OCI-LY1 (cell line): ENCODE data around the gene CTBP2.

Experiments
- H2AFZ ChIP-seq: fragments of 200-600 bp; sonication (generic), shearing (Covaris generic); 2 replicates; pipeline ENCODE4 v1.6.0; 2014; ENCODE audit warnings: antibody characterized with exemption, mild to moderate bottlenecking, low read length
- H3F3A ChIP-seq: fragments of 200-600 bp; sonication (generic), shearing (Covaris generic); 2 replicates; pipeline ENCODE4 v1.6.0; 2014; ENCODE audit warnings: mild to moderate bottlenecking, antibody characterized with exemption, low read length, moderate library complexity; ENCODE audit not compliant: insufficient read depth
- H3K27ac ChIP-seq: fragments of 200-600 bp; sonication (generic); 2 replicates; pipeline ENCODE4 v1.5.1; 2014; ENCODE audit warnings: low read length, mixed run types, mild to moderate bottlenecking, low read depth; ENCODE audit not compliant: poor library complexity, severe bottlenecking
- H3K27me3 ChIP-seq: fragments of 200-600 bp; sonication (generic); 2 replicates; pipeline ENCODE4 v1.6.0; 2014; ENCODE audit warnings: antibody characterized with exemption, mild to moderate bottlenecking, low read length, moderate library complexity; ENCODE audit not compliant: insufficient read depth
- H3K36me3 ChIP-seq: fragments of 200-600 bp; sonication (generic); 2 replicates; pipeline ENCODE4 v1.6.1; 2014; ENCODE audit warnings: mild to moderate bottlenecking, antibody characterized with exemption, low read length, moderate library complexity, mixed read lengths; ENCODE audit not compliant: insufficient read depth
- H3K4me1 ChIP-seq: fragments of 200-600 bp; sonication (generic); 2 replicates; pipeline ENCODE4 v1.5.1; 2014; ENCODE audit warnings: mild to moderate bottlenecking, low read length, moderate library complexity; ENCODE audit not compliant: insufficient read depth, severe bottlenecking
- H3K4me2 ChIP-seq: fragments of 200-600 bp; sonication (generic), shearing (Covaris generic); 2 replicates; pipeline ENCODE4 v1.6.1; 2014; ENCODE audit warnings: low read length
- H3K4me3 ChIP-seq: fragments of 200-600 bp; sonication (generic); 2 replicates; pipeline ENCODE4 v1.5.1; 2014; ENCODE audit warnings: low read length, low read depth, mild to moderate bottlenecking, mixed read lengths; ENCODE audit not compliant: poor library complexity, severe bottlenecking
- H3K79me2 ChIP-seq: fragments of 200-600 bp; shearing (Covaris generic); 2 replicates; pipeline ENCODE4 v1.6.1; 2016; ENCODE audit warnings: mixed run types, low read length, mixed read lengths; ENCODE audit not compliant: insufficient read depth
- H3K9ac ChIP-seq: fragments of 200-600 bp; sonication (generic), shearing (Covaris generic); 2 replicates; pipeline ENCODE4 v1.6.1; 2014; ENCODE audit warnings: mild to moderate bottlenecking, low read length, mixed read lengths
- H3K9me2 ChIP-seq: fragments of 200-600 bp; sonication (generic), shearing (Covaris generic); 2 replicates; pipeline ENCODE4 v1.6.1; 2014; ENCODE audit warnings: low read depth, mild to moderate bottlenecking, low read length, mixed read lengths
- H3K9me3 ChIP-seq: fragments of 200-600 bp; shearing (Covaris generic); 2 replicates; pipeline ENCODE4 v1.6.1; 2014; ENCODE audit warnings: low read length, mixed read lengths
- H4K20me1 ChIP-seq: fragments of 200-600 bp; sonication (generic), shearing (Covaris generic); 2 replicates; pipeline ENCODE4 v1.6.0; 2016; ENCODE audit warnings: mild to moderate bottlenecking, low read length; ENCODE audit not compliant: insufficient read depth
- CTCF ChIP-seq: fragments of 200-600 bp; sonication (generic), shearing (Covaris generic); IDR thresholded peaks from 2 replicates; pipeline ENCODE4 v1.5.1; 2017; ENCODE audit warnings: mild to moderate bottlenecking, antibody characterized with exemption, low read length, moderate library complexity, mixed read lengths
- EZH2 ChIP-seq: fragments of 200-600 bp; sonication (generic), shearing (Covaris generic); IDR thresholded peaks from 2 replicates; pipeline ENCODE4 v1.8.0; 2017; ENCODE audit warnings: borderline replicate concordance, mixed run types, mild to moderate bottlenecking, antibody characterized with exemption, low read length, moderate library complexity, mixed read lengths

CTBP2 gene

DNA sequence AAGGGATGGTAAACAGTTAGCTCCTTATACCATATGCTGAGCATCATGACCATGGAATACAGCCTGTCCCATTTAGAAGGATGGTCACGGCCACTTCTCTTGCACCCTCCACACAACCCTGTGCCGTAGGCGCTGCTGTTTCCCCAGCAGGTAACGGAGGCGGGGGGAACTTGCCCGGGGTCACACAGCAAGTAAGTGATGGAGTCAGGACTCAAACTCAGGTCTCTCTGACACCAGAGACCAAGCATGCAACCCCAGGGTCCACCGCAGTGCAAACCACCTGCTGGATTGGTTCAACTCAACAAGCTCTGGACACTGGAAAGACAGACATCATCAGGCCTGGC, 146.9 kb downstream of the CTBP2 start:
- no peaks in the 10 kb centered on the region for H3K4me1 ChIP-seq
- H4K20me1 ChIP-seq, result no peaks in the 10 kb centered on the region
- no peaks in the 10 kb centered on the region for H3K9me3 ChIP-seq
- no peaks in the 10 kb centered on the region for H3K79me2 ChIP-seq
- TF ChIP-seq EZH2, result no peak
- no peak for TF ChIP-seq CTCF
- no peak overlapping the region for H2AFZ ChIP-seq
- no peaks in the 10 kb centered on the region; the same call in 1 of the 2 replicates for H3K27me3 ChIP-seq
- no peak overlapping the region for H3K9ac ChIP-seq
- H3K9me2 ChIP-seq, result no peaks in the 10 kb centered on the region
- H3K36me3 ChIP-seq, result no peaks in the 10 kb centered on the region
- H3F3A ChIP-seq, result no peaks in the 10 kb centered on the region
- no peak overlapping the region for H3K4me3 ChIP-seq
- H3K27ac ChIP-seq, result no peak overlapping the region
- H3K4me2 ChIP-seq, result no peak overlapping the region

DNA sequence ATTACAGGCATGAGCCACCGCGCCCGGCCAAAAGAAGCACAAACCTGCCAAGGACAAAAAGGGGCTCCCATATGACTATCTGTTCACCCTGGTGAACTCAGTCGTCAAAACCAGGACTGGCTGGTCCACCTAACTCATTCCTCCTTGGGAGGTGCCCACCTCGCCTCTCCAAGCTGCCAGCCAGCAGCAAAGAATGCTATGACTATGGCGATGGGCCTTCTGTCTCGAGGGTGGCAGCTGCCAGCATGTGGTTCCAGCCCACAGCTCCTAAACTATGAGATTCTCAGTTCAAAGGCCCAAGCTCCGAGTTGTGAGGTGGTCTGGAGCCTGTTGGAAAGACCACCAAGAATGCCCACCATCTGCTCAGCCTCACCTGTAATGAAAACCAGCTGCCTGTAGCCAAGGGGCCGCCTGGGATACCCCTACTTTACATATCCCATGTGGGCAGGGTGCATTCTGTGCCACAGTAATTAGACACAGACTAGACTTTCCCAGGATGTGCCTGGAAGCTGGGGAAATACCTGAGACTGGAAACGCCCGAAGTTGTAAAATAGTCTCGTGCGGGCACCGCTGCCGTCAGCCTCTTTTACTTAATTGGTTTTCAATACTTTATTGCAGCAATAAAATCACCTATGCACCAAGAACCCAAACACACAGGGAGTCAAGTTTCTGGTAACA, 147.4 kb downstream of the CTBP2 start:
- no peak overlapping the region for H3K4me3 ChIP-seq
- no peaks in the 10 kb centered on the region for H3K79me2 ChIP-seq
- no peaks in the 10 kb centered on the region for H3K4me1 ChIP-seq
- no peak overlapping the region for H3K27ac ChIP-seq
- no peaks in the 10 kb centered on the region for H3K36me3 ChIP-seq
- H2AFZ ChIP-seq, result no peak overlapping the region
- no peak for TF ChIP-seq CTCF
- TF ChIP-seq EZH2, result no peak
- H3K4me2 ChIP-seq, result no peak overlapping the region
- H3K9ac ChIP-seq, result no peak overlapping the region
- H3K9me2 ChIP-seq, result no peaks in the 10 kb centered on the region
- H4K20me1 ChIP-seq, result no peaks in the 10 kb centered on the region
- H3K27me3 ChIP-seq, result no peaks in the 10 kb centered on the region; the same call in 1 of the 2 replicates
- H3F3A ChIP-seq, result no peaks in the 10 kb centered on the region
- no peaks in the 10 kb centered on the region for H3K9me3 ChIP-seq

GRCh38 chr10:125011926-125012705, 148.2 kb downstream of the CTBP2 start:
- H3K79me2 ChIP-seq, result no peaks in the 10 kb centered on the region
- no peaks in the 10 kb centered on the region for H3K9me3 ChIP-seq
- H3K9ac ChIP-seq, result no peak overlapping the region

More at GRCh38 chr10:125011926-125012705, 148.2 kb downstream of the CTBP2 start:
- no peaks in the 10 kb centered on the region; the same call in 1 of the 2 replicates for H3K27me3 ChIP-seq
- H3F3A ChIP-seq, result no peaks in the 10 kb centered on the region
- no peak overlapping the region for H3K4me2 ChIP-seq
- no peaks in the 10 kb centered on the region for H3K4me1 ChIP-seq
- no peak overlapping the region for H3K4me3 ChIP-seq
- H3K36me3 ChIP-seq, result no peaks in the 10 kb centered on the region
- H3K27ac ChIP-seq, result no peak overlapping the region
- H2AFZ ChIP-seq, result no peak overlapping the region
- H4K20me1 ChIP-seq, result no peaks in the 10 kb centered on the region
- H3K9me2 ChIP-seq, result no peaks in the 10 kb centered on the region
- TF ChIP-seq CTCF (no peak), EZH2 (no peak)
